ENCODE results near the gene INTS7.

The INTS7 gene, protein sequence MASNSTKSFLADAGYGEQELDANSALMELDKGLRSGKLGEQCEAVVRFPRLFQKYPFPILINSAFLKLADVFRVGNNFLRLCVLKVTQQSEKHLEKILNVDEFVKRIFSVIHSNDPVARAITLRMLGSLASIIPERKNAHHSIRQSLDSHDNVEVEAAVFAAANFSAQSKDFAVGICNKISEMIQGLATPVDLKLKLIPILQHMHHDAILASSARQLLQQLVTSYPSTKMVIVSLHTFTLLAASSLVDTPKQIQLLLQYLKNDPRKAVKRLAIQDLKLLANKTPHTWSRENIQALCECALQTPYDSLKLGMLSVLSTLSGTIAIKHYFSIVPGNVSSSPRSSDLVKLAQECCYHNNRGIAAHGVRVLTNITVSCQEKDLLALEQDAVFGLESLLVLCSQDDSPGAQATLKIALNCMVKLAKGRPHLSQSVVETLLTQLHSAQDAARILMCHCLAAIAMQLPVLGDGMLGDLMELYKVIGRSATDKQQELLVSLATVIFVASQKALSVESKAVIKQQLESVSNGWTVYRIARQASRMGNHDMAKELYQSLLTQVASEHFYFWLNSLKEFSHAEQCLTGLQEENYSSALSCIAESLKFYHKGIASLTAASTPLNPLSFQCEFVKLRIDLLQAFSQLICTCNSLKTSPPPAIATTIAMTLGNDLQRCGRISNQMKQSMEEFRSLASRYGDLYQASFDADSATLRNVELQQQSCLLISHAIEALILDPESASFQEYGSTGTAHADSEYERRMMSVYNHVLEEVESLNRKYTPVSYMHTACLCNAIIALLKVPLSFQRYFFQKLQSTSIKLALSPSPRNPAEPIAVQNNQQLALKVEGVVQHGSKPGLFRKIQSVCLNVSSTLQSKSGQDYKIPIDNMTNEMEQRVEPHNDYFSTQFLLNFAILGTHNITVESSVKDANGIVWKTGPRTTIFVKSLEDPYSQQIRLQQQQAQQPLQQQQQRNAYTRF

GRCh38 chr1:212035123-212035834, at the start of gene INTS7, which contains the start of gene DTL:
Gene INTS7, minus strand, starts transcription at chr1:212035557. Its CDS starts 120 bp downstream, at chr1:212035437.
Gene DTL, plus strand, starts transcription at chr1:212035748. Its CDS starts 143 bp downstream, at chr1:212035891.
- DNase-seq (ENCODE audit: low spot score) = peak; percentile 99

- no peak for DNase-seq (ENCODE audit: low spot score)
These were observed 47.5 kb upstream of the INTS7 start for GRCh38 chr1:212082765-212083406.

DNA sequence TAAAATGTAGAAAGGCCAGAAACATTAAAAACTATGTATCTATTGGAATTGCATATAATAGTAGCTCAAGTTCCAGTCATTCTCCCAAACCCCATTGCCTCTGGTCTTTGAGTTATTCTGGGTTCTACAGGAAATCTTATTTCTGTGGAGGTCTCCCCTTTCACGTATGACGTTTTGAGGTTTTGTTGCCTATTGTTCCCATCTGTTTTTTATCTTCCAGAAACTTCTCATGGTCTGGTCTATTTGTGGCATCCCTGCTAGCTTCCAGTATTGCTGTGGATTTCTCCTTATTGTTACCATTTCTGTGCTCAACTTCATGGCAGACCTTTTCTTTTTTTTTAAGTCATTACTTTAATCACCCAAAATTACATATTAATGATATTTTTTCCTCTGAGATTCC, 43.5 kb upstream of the INTS7 start:
- no peak for DNase-seq (ENCODE audit: low spot score)

DNA sequence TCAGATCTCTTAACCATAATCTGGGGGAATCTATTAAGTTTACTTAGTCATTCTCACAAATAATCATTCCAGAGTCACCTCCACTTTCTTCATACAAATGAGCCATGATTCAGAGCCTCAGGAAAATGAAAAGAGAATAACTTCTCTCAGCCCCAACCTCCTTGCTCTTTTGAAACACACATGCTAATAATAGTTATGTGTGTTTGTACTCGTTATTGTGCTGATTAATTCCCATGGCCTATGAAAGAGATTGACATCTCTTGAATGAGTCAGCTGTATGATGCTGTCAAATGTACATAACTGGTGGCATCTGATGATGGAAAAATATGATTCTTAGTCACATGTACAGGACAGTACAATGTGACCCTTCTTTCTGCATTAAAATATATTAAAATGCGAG, 41.7 kb upstream of the INTS7 start:
- no peak for DNase-seq (ENCODE audit: low spot score)

DNA sequence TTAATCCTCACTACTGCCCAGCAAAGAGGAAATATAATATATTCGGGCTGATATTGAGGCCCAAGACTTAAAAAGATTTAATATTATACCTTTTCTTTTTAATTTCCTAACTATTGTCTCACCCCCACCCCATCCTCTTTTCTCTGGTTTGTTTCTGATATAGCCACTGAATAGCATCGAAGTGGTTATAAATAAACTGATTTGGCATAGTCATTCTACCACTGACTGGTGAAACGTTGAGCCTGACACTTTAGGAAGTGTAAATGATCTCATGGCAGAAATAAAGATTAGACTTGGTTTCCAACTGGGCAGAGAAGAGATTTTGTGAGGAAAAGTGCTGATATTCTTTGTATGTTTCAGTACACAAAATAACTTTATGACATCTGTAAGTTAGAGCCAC, 39.5 kb upstream of the INTS7 start:
- no peak for DNase-seq (ENCODE audit: low spot score)

DNA sequence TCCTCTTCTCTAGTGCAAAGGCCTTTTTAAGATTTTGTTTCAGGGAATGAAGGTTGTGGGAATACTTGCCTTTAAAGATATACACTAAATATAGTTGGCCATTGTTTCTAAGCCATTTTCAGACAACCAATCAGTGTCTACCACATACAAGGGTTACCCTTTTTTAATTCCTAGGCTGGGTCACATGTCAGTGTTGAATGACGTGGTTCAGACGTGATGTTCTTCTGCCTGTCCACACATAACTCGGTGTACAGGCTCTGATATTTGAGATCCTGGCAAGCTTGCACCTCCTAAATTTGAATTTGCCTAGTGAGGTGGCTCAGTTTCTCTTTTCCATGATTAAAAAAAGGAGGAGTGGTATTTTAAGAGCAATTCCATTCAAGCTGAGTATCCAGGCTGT, 39.0 kb upstream of the INTS7 start:
- no peak for DNase-seq (ENCODE audit: low spot score)

- no peak for DNase-seq (ENCODE audit: low spot score)
These were observed 38.1 kb upstream of the INTS7 start for GRCh38 chr1:212073490-212073889.

- no peak for DNase-seq (ENCODE audit: low spot score)
These were observed 36.7 kb upstream of the INTS7 start for GRCh38 chr1:212072047-212072446.

DNA sequence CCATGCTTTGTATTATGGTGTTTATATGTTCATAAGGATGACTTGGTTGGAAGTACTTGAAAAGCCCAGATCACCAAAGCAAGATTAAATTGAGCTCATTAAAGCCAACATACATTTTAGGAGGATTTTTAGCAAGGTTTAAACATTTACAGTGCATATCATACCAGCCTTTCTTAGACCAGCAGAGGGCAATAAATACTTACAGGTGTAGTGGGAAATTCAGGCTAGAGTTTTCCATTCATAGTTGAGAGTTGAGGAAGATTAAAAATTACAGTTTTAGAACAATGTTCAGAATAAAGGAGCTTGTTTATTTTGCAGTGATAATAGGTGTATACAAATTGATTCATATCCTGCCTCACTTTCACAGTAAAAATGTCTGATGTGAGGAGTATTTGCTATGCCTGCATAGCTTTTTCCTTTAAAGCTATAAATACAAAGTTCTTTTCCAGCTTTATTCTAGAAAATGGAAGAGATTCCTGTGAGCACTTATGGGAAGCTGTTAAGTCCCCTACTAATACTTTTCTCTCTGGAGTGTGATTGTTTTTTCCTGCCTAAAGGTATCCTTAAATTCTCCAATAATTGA, 35.5 kb upstream of the INTS7 start:
- DNase-seq (ENCODE audit: low spot score) = peak; percentile 54

GRCh38 chr1:212067787-212068186, 32.4 kb upstream of the INTS7 start:
- no peak for DNase-seq (ENCODE audit: low spot score)

GRCh38 chr1:212062832-212063438, 27.6 kb upstream of the INTS7 start:
- DNase-seq (ENCODE audit: low spot score) = peak; percentile 50

DNA sequence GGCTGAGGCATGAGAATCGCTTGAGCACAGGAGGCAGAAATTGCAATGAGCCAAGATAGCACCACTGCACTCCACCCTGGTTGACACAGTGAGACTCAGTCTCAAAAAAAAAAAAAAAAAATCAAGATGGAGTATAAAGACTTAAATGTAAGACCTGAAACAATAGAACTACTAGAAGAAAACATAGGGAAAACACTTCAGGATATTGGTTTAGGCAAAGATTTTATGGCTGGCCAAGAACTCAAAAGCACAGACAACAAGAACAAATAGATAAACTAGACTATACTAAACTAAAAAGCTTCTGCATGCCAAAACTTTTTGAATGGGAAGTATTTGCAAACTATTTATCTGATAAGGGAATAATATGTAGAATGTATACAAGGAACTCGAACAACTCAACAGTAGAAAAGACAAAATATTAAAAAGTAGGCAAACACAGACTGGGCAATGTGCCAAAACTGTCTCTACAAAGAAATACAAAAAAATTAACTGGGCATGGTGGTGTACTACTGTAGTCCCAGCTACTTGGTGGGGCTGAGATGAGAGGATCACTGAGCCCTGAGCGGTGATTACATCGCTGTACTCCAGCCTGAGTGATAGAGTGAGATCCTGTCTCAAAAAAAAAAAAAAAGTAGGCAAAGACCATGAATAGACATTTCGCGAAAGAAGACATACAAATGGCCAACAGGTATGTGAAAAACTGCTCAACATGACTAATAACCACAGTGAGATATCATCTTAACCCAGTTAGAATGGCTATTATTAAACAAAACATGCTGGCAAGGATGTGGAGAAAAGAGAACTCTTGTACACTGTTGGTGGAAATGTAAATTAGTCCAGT, 25.5 kb upstream of the INTS7 start:
- no peak for DNase-seq (ENCODE audit: low spot score)

- DNase-seq (ENCODE audit: low spot score) = no peak
These were observed 20.0 kb upstream of the INTS7 start for GRCh38 chr1:212055333-212055732.

DNA sequence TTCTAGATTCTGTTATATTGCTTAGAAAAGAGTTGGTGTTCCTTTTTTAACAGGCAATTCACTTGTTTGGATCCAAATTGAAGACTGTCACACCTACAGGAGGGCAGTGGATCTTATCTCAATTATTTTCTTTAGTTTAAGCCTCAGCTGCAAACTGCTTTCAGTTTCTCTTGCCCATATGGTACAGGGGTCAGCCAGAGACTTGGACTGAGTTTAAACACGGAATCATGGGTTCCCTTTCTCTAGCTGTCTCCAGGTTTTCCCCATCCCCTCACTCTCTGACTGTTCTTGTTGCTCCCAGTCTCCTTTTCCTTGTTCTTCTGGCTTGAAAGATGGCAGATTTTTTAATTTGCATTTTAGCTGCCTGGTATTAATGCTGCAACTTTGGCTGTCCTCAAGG, 18.6 kb upstream of the INTS7 start:
- DNase-seq (ENCODE audit: low spot score) = no peak

DNA sequence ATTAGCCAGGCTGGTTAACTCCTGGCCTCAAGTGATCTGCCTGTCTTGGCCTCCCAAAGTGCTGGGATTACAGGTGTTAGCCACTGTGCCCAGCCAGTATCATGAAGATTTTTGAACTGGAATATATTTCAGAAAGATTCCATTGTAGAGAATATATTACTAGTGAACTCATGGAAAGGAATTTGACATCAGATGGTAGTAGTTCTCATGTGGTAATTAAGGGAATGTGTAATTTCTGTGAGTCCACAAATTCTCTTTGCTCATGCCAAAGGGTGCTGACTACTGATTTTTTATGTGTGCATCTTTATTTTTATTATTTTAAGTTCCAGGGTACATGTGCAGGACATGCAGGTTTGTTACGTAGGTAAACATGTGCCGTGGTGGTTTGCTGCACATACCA, 10.6 kb upstream of the INTS7 start:
- peak; percentile 51 for DNase-seq (ENCODE audit: low spot score)

DNA sequence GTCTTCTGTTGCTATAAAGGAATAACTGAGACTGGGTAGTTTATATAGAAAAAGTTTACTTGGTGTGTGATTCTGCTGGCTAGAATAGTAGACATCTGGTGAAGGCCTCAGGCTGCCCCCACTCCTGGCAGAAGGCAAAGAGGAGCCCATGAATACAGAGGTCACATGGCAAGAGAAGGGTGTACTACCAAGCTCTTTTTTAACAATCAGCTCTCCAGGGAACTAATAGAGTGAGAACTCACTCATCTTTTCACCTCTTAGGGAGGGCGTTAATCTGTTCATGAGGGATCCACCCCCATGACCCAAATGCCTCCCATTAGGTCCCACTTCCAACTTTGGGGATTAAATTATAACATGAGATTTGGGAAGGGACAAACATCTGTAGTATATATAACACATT, 9.5 kb upstream of the INTS7 start:
- no peak for DNase-seq (ENCODE audit: low spot score)

DNA sequence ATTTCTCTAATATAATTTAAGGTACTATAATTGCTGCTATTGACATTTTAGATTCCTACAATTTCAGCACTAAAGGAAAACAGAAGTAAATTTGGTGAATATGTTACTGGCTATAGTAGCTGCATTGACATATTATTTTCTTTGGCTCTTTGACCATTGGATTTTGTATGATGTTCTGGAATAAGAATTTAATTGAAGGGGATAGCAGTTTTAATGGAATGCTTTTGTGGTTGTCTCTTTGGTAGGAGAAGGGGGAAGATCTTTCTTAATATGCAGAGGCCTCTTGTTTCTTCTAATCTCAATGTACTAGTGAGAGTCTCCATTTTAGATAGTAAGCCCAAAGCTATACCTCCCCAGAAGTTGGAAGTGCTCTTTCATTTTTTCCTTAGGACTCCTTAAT, 7.1 kb upstream of the INTS7 start:
- no peak for DNase-seq (ENCODE audit: low spot score)

DNA sequence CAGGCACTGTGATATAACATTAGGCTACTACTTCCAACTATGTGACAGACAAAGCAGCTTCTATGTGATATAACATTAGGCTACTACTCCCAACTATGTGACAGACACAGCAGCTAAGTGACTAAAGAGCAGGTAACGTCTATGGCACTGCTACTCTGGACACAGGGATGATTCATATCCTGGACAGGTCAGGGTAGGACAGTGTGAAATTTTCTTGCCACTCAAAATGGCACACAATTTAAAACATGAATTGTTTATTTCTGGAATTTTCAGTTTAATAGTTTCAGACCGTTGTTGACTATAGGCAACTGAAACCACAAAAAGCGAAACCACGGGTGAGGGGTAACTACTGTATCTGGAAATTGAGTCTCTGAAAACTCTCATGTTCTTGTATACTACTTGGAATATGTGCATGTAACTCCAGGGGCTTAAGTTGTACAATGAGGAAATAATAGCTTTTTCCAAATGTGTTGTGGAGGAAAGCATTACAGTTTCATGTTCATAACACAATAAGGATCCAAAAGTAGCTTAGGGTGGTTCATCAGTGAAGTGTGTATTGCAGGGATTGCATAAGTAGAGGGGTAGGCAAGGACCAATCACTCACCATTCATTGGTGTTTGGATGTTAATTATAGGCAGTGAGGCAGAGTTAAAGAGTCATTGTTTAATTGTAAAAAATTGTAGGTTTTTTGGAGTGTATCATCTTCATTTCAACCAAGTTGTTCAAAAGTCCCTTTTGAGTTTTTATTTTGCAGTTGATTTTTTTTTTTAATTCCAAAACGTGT, 5.5 kb upstream of the INTS7 start:
- no peak for DNase-seq (ENCODE audit: low spot score)

GRCh38 chr1:212039622-212040021, 4.3 kb upstream of the INTS7 start:
- DNase-seq (ENCODE audit: low spot score) = no peak
